GDM1 (cell line): ENCODE data around the gene C22orf31.
"Not testable (repeated sequence)": the region's sequence is repeated elsewhere in the genome, so short reads cannot be mapped to it uniquely, and the experiment has no call there.

Experiments used
- DNase-seq: peaks from one replicate; lab custom pipeline; 2025; lab: John Stamatoyannopoulos, UW

Gene C22orf31

DNA sequence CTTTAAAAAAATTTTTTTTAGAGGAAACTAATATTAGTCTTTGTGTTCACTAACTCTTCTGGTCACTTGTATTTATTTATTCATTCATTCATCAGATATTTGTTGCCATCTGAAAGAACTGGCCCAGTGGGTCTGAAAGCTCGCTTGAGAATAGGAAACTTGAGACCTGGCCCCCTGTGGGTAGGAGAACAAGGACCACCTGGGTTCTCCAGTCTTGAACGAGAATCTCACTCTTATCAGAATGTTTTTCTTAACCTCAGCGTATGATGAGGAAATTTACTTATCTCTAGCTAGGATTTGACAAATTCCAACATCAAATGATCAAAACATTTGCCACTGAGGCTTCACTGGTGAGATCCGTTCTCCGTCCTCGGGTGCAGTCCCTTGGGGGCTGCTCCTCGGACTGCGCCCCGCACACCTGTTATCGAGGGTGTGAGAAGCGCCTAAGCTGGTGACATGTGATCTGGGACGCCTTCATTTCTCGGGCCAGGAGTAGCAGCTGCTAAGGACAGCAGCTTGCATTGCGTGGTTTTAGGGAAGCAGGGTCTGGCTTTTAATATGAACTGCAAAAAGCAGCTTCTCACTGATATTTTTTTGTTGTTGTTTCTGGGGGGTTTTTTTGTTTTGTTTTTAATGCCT is 6.3 kb downstream of the C22orf31 start:
- no peak for DNase-seq

DNA sequence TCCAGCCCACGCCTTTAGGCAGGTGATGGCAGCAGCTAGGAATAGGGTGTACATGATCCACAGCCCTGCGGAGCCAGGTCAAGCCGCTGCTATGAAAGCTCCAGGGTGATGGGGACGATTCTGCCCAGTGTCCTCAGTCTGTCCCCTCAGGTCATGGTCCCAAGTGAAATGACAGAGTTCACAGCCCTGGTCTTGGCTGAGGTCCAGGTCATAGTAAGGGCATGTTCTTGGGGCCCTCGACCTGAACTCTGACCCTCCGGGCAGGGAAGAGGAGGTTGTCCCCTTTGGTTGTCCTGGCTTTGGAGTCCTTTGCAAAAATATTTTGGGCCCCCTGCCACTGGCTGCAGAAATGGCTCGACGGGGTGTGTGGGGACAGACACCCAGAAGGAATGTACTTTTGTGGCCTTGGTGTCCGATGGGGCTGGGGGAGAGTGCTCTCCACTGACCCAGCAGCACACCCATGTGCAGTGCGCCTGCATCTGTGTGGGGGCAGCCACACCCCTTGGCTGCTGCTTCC is 7.3 kb downstream of the C22orf31 start:
- DNase-seq: no peak

DNA sequence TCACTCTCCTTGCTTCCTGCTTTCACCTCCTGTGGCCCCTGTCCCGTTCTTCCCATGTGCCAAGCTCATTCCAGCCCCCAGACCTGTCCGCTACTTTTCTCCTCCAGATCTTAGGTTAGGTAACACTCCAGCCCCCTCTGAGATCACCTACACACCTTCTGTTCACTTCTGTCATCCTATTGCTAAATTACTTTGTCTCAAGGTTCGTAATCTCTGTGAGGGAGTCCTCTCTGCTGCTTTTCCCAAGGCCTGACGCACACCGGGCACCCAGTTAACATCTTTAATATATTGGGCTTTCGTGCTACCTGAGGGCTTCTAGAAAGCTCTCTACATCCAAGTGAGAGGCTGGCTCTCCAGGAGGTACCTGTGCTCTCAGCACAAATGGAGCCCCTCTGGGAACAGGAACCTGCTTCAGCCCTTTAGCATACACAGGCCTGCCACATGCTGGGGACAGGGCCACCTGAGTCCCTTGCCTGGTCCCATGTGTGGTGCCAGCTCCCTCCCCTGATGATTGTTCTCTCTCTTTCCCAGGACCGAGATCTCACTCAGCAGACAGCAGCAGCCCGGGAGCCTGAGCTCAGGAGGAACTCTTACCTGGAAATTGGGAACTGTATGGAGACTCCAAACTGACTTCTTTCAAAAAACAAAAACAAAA is 8.5 kb downstream of the C22orf31 start:
- DNase-seq: no peak

DNA sequence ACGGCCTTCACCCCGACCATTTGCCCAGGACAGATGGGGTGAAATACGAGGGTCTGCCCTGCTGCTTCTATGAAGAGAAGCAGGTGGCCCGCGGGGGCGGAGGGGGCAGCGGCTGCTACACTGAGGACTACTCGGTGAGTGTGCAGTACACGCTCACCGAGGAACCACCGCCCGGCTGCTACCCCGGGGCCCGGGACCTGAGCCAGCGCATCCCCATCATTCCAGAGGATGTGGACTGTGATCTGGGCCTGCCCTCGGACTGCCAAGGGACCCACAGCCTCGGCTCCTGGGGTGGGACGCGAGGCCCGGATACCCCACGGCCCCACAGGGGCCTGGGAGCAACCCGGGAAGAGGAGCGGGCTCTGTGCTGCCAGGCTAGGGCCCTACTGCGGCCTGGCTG is 11.2 kb downstream of the C22orf31 start:
- no peak for DNase-seq

DNA sequence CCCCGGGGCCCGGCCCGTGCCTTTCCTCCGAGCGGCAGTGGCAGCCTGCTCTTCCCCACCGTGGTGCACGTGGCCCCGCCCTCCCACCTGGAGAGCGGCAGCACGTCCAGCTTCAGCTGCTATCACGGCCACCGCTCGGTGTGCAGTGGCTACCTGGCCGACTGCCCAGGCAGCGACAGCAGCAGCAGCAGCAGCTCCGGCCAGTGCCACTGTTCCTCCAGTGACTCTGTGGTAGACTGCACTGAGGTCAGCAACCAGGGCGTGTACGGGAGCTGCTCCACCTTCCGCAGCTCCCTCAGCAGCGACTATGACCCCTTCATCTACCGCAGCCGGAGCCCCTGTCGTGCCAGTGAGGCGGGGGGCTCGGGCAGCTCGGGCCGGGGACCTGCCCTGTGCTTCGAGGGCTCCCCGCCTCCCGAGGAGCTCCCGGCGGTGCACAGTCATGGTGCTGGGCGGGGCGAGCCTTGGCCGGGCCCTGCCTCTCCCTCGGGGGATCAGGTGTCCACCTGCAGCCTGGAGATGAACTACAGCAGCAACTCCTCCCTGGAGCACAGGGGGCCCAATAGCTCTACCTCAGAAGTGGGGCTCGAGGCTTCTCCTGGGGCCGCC is 11.9 kb downstream of the C22orf31 start:
- no peak for DNase-seq

DNA sequence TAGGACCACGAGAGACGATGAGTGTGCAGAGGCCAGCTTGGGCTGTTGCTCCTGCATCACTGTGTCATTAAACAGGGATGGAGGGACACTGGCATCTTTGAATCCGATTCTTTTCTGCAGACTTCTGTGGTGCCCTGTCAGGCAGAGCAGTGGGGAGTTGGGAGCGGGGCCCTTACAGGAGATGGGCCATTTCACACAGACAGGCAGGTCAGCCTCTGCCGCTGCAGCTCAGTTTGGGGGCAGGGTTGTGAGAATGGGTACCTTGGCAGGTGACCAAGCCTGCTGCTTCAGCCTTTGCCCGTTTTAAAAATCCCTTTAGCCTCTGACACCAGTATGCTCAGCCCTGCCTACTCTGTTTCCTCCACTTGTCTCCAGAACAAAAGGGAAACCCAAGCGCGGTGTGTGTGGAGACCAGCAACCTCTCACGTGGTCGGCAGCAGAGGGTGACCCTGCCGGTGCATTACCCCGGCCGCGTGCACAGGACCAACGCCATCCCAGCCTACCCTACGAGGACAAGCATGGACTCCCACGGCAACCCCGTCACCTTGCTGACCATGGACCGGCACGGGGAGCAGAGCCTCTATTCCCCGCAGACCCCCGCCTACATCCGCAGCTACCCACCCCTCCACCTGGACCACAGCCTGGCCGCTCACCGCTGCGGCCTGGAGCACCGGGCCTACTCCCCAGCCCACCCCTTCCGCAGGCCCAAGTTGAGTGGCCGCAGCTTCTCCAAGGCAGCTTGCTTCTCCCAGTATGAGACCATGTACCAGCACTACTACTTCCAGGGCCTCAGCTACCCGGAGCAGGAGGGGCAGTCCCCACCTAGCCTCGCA is 12.6 kb downstream of the C22orf31 start:
- no peak for DNase-seq

DNA sequence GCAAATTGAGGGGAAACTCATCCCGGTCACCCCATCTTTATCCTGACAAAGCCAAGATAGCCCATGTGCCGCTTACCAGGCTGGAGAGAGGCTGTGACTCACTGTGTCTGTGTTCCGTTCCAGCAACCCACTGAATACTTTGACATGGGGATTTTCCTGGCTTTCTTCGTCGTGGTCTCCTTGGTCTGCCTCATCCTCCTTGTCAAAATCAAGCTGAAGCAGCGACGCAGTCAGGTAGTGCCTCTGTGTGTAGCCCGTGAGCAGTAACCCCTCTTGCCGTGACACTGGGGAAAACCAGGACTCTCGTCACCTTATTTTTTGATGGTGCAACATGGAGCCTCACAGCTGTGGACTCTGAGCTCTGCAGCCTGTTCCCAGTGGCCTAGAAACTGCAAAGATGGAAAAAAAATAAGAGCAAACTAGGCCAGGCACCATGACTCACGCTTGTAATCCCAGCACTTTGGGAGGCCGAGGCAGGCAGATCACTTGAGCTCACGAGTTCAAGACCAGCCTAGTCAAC is 16.9 kb downstream of the C22orf31 start:
- DNase-seq: no peak

DNA sequence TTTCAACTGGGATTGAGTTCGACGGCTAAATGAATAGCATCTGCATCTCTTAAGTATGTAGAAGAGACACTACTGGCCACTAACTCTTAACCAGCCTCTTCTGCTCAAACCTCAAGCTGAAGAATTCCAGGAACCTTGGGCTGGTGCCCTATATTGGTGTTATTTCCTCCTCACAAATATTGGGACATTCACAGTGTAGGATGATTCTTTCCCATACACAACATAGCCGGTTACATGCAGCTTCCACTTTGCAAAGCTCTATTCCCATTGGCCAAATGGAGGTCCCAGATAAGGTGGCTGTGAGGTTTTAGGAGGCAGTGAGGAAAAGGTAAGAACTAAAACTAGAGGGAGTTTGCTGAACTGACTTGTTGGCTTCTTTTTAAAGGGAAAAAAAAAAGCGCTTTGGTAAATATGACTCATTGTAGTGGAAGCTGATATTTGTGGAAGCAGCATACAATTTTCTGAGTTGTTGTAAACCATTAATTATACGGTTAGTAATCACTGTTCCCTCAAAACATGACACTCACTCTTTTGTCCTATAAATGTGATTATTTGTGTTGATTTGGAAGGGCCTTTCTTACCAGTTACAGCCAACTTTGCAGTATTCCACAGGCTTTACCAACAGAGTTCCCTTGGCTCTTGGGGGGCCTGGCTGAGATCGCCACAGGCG is 17.6 kb downstream of the C22orf31 start:
- no peak for DNase-seq

DNA sequence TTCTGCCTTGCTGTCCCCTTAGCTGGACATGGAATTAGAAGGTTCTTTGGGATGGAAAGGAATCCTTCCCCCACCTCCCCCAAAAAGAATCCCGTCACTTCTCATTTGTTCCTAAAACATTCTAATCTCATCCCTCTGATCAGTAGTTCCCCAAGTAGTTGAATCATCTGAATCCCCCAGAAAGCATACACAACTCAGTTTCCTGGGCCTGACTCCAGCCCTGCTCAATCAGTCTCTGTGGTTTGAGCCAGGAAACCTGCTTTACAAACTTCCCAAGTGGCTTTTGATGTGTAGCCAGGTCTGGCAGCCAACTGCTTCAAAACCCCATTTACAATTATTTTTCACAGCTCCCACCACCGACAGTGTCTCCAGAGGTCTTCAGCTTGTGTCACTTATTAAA is 20.2 kb downstream of the C22orf31 start:
- DNase-seq: peak; percentile 30

DNA sequence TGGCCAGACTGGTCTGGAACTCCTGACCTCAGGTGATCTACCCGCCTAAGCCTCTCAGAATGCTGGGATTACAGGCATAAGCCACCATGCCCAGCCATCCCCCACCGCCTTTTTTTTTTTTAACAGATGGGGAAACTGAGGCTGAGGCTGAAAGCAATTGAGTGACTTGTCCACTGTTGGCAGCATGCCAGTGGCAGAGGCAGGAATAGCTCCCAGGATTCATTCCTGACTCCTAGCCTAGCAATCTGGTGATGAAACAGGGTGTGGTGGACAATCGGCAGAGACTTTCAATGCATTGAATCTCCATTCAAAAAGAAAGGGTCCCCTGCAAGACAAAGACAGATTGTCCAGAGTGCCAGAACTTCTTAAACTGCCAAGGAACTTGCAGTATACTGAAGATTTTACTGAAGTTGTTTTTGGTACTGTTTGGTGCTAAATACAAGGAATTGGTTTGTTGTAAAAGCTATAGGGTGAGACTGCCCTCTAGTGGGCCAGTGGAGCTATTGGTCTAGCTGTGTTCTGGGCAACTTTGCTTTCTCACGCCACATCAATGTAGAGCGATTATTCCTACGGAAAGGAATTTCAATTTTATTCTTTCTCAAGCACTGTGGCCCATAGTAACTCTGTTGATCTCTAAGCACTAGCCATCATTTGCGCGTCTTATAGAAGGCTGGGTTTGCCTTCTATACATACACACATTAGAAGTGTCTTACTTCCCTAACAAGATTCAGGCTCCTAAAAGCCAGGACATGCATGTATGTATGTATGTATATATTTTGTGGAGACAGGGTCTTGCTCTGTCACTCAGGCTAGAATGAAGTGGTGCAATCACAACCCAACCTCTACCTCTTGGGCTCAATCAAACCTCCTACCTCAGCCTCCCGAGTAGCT is 21.0 kb downstream of the C22orf31 start:
- DNase-seq: peak; percentile 31

DNA sequence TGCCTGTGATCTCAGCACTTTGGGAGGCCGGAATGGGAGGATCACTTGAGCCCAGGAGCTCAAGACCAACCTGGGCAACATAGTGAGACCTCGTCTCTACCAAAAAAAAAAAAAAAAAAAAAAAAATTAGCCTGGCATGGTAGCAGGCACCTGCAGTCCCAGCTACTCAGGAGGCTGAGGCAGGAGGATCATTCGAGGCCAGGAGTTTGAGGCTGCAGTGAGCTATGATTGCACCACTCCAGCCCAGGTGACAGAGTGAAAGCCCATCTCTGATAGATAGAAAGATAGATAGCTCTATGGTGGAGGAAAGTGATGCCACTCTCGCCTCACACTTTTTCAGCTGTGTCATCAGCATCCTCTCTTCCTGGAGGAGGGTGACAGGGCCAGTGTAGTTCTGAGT is 21.9 kb downstream of the C22orf31 start:
- not testable (repeated sequence) for DNase-seq

DNA sequence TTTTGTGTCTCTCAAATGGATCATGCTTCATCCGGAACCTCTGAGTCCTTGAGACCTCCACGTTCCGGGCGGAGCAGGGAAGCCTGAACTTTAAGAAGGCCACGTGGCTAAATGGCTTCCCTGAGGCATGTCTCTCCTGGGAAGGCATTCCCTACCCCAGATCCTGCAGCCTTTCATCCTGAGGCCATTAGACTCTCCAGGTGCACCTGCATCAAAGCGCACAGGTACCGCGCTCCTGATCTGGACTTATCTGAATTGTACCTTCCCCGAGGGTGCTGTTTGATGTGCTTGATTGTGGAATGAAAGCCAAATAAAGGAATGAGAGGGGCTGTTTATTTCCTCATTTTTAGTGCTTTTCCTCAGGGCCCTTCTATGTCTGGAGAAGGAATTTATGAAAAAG is 22.5 kb downstream of the C22orf31 start:
- no peak for DNase-seq

DNA sequence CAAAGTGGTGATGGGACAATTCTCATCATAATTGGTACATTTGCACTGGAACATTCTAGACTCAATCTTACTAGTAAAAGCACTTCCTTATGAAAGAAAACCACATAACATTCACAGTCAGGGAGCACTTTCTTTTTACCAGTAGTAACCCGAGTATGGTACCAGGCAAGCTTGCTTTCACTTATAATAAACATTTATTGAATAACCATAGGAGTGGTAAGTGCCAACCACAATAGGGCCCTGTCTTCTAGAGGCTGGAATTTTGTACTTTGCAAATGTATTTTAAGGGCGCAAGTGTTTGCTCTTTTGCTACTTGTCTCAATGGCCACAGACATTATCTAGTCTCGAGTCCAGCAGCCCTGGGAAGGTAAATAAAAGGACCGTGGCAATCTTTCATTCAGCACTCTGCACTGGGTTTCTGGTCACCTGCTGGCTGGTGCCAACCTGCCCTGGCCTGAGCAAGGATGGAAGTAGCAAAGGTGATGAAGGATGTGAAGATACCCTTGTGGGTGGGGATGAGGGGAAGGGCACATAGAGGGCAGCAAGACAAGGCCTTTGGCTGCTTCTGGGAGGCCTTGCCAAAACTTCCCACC is 24.2 kb downstream of the C22orf31 start:
- no peak for DNase-seq

DNA sequence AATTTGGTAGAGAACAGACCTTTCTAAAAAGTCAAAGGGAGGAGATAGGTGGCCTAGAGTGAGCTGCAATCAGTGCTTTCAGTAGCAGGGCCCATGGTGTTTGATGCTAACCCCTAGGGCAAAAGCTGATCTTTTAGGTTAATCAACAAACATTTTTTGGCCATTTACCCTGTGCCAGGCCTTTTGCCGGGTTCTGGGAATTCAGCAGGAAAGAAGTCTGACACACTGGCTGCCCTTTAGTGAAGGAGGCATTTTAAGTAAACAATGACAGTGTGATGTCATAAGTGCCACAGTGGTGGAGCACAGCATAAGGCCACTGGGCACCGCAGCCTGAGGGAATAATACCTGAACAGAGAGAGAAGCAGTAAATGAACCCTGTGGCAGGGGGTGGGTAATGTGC is 29.0 kb downstream of the C22orf31 start:
- DNase-seq: no peak

DNA sequence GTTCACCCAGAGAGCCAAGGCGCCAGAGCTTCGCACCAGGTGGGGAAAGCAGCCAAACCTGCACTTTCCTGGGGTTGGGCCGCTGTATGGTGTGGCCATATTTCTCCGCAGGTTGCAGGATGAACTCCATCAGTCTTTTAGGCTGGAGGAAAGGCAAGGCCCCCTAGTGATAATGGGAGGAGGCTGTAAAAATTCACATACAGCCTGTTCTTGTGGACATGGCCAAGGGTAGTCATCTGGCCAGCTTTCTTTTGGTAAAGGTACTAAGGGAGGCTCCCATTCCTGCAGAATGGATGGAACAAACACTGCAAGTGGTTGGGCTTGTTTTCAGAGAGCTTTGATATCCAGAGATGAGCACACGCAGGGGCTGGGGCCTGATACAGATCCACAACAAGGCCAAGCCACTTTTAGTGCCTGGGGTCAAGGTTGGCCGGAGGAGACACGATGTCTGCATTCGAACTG is 29.6 kb downstream of the C22orf31 start:
- no peak for DNase-seq

DNA sequence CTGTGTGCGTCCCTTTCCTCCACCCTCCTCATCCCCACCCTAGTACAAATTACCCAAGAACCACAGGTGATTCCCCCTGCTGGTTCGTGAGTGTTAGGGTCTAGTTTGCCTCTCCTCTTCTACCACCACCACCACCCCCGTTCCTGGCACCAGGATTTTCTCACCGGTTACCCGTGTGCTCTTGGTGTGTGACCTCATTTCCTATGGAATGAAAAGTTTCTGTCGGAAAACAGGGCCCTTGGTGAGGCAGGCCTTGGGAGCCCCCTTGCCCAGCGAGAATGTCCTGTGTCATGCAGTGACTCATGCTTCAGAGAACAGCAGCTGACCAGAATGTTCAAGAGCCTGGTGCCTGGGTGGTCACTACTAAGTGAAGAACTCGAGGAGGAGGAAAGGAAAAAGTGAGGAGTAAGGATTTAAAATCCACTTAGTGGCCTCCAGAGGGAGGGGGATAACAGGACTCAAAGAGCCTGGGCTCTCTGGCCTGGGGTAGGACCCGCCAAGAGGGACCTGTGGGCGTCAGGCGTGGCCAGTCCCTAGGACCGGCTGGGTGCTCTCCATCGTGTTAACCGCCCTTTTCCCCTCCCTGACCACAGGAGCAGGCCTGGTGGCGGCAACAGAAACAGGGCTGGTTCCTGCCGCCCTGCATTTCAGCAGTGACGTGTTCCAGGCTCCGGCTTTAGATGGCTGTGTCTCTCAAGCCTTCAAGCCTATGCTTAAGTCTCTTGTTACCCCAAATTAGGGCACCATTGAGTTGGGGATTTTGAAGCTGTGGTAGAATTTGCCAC is 30.2 kb downstream of the C22orf31 start:
- no peak for DNase-seq

DNA sequence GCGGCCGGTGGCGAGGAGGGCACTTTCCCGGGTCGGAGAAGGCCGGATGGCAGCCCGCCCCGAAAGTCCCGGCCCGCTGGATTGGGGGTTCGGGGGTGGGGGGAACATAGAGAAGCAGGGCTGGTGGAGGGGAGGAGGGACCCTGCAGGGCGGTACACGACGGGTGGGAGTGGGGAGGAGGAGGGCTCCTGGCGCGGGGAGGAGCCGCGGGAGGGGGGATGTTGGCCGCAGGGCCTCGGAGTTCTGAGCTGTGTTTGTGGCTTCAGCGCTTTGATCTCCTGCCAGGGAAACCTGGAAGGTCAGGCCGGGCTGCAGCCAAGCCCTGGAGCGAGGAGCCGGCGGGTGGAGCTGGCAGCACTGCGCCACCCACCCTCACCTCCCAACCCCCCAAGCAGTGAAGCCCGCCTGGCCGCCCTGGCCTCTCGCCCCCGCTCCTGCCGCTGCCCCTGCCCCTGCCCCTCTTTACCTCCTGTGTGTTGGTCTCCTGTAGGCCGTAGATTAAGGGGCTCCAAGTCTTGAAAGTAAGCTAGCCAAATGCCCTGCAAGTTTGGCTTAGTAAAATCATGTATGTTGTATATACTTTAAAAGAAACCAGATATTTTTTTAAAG is 30.9 kb downstream of the C22orf31 start:
- no peak for DNase-seq

DNA sequence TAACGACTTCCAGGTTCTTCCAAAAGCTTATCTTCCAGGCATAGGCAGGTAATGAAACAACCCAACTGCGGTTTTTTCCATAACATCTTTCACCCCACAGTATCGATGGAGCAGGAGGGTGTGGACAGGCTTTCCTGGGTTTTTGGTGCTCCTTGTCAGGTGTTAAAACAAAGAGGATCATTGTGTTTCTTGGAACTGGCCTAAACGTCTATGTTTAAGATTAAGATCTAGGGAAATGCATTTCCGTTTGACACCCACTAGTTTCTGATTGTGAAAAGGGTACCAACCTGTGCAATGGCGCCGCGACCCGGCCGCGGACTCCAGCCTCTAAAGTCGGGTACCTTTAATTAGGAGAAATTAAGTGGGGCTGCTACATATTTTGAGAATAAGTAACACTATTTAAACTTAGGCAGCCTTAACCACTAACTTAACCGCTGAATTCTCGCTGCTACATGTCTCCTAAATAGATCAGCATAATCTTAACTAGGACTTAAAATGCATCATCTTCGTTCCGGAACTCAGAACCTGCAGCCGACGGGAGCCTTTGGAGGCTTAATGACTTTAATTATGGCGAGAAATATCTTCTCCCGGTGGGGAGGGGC is 31.5 kb downstream of the C22orf31 start:
- DNase-seq: no peak
